ENCODE measurements around the gene FABP3.

- TF ChIP-seq CTCF (conservative IDR thresholded peaks at IDR 0.05 in 1 of 2, IDR thresholded peaks at IDR 0.05 in 1 of 2; ENCODE audit: low read depth in 1 of 2, low read length in 2 of 2) (no peak), EZH2 (IDR thresholded peaks at IDR 0.05; ENCODE audit: low read length, missing control alignments) (no peak)
Observed at GRCh38 chr1:31318146-31318545, 54.7 kb downstream of the FABP3 start.

Measured in fibroblast of lung (primary cell).